Measurements from ENCODE around the gene IGFBP1. TPM values are rescaled to one million over a fixed set of nuclear protein-coding genes. Genes with fewer than 3 reads are reported as not detected.

The IGFBP1 gene
- total and polyA plus RNA-seq, 2 of the 13 experiments (the other 11 are each of a cell fraction or from before 2014, with no cell fraction given), result 5.4 to 885 TPM

- peak; percentile 9; the same call in 1 of the 2 replicates for TF ChIP-seq HMGXB3 (CRISPR knock-in tag; IDR thresholded peaks at IDR 0.05; ENCODE audit: borderline replicate concordance)
- no peak; the same call in 1 of the 2 replicates for TF ChIP-seq NKX3-1 (CRISPR knock-in tag; IDR thresholded peaks at IDR 0.05)
- no peak for TF ChIP-seq REXO4 (CRISPR knock-in tag; IDR thresholded peaks at IDR 0.05; ENCODE audit: borderline replicate concordance)
- peak; percentile 43; the same call in 1 of the 2 replicates for TF ChIP-seq ZNF629 (CRISPR knock-in tag; conservative IDR thresholded peaks at IDR 0.05)
- TF ChIP-seq ZNF709 (CRISPR knock-in tag; IDR thresholded peaks at IDR 0.05), result peak; percentile 84
- no peak for TF ChIP-seq ZBTB25 (CRISPR knock-in tag; IDR thresholded peaks at IDR 0.05)
- peak in 1 of 2 experiments; percentile 4; a peak in 1 of 4 replicates for TF ChIP-seq HMGXB4 (CRISPR knock-in tag; IDR thresholded peaks at IDR 0.05; ENCODE audit: borderline replicate concordance in 1 of 2, low read depth in 1 of 2)
- no peak; the same call in 1 of the 2 replicates for TF ChIP-seq ZNF574 (CRISPR knock-in tag; IDR thresholded peaks at IDR 0.05)
- no peak; the same call in 1 of the 2 replicates for TF ChIP-seq HBP1 (CRISPR knock-in tag; IDR thresholded peaks at IDR 0.05; ENCODE audit: low read depth)
- TF ChIP-seq FOXA3 (CRISPR knock-in tag; IDR thresholded peaks at IDR 0.05), result no peak
- TF ChIP-seq SP1 (IDR thresholded peaks at IDR 0.05), result no peak
- TF ChIP-seq SP1 (CRISPR knock-in tag; IDR thresholded peaks at IDR 0.05), result no peak
- peak; percentile 16; the same call in 1 of the 2 replicates for TF ChIP-seq ZNF124 (CRISPR knock-in tag; IDR thresholded peaks at IDR 0.05)
- peak; percentile 51; the same call in 1 of the 2 replicates for TF ChIP-seq ZNF501 (CRISPR knock-in tag; IDR thresholded peaks at IDR 0.05)
- no peak for TF ChIP-seq MBNL3 (CRISPR knock-in tag; conservative IDR thresholded peaks at IDR 0.05)
- TF ChIP-seq PAF1 (CRISPR knock-in tag; IDR thresholded peaks at IDR 0.05), result peak; percentile 96
Measured at GRCh38 chr7:45891462-45892402, 3.4 kb downstream of the IGFBP1 start (continued).

Data from HepG2 (cell line).